K562 (cell line): ENCODE measurements around the gene LZTS3. TPM values are rescaled to one million over a fixed set of nuclear protein-coding genes. Genes with fewer than 3 reads are reported as not detected.

ENCODE experiments used
- BHLHE40 ChIP-seq: IDR thresholded peaks from 2 replicates; pipeline ENCODE4 v1.6.1; 2011; ENCODE audit warnings: low read length, improper control_type of control experiment
- ELF2 ChIP-seq: fragments of 250-450 bp; sonication (Bioruptor Pico); IDR thresholded peaks from 2 replicates; pipeline ENCODE4 v1.5.0; 2021; ENCODE audit warnings: mild to moderate bottlenecking
- ETV1 ChIP-seq: fragments of 450-650 bp; conservative IDR thresholded peaks from 2 replicates; pipeline ENCODE4 v1.6.1; 2016; ENCODE audit warnings: missing genetic modification characterization, control low read depth, low read depth, missing compliant biosample characterization
- HLTF ChIP-seq: fragments of 450-650 bp; IDR thresholded peaks from 2 replicates; pipeline ENCODE4 v1.6.1; 2016
- PHTF2 ChIP-seq: fragments of 250-450 bp; sonication (Bioruptor Pico); IDR thresholded peaks from 2 replicates; pipeline ENCODE4 v1.5.0; 2021; ENCODE audit warnings: mild to moderate bottlenecking
- RBBP5 ChIP-seq: fragments of 200-600 bp; sonication (generic); IDR thresholded peaks from 2 replicates; pipeline ENCODE4 v1.6.1; 2012; ENCODE audit warnings: borderline replicate concordance, mild to moderate bottlenecking, low read length, control low read depth, inconsistent platforms; ENCODE audit not compliant: insufficient read depth, poor library complexity, severe bottlenecking
- RBM34 ChIP-seq: fragments of 200-400 bp; formaldehyde crosslinking; IDR thresholded peaks from 2 replicates; pipeline ENCODE4 v1.6.1; 2018; ENCODE audit warnings: low read length, borderline replicate concordance; ENCODE audit not compliant: insufficient read depth
- RHOXF2B ChIP-seq: fragments of 250-450 bp; sonication (Bioruptor Pico); conservative IDR thresholded peaks from 2 replicates; pipeline ENCODE4 v1.5.1; 2021
- TEAD1 ChIP-seq, 2 experiments: fragments of 450-650 bp in 1 of 2; sonication (generic) in 1 of 2; formaldehyde crosslinking; IDR thresholded peaks; 2 replicates each; pipeline versions ENCODE4 v1.4.0 to v1.8.0; 2020 to 2022; ENCODE audit warnings: mild to moderate bottlenecking in 2 of 2, missing genetic modification reagents in 1 of 2
- ZBTB7A ChIP-seq: IDR thresholded peaks from 2 replicates; pipeline ENCODE4 v1.6.1; 2011; ENCODE audit warnings: low read depth, mild to moderate bottlenecking, low read length, moderate library complexity, borderline replicate concordance; ENCODE audit not compliant: control insufficient read depth
- ZNF3 ChIP-seq: fragments of 250-450 bp; sonication (Bioruptor Pico); IDR thresholded peaks from 2 replicates; pipeline ENCODE4 v1.5.0; 2021; ENCODE audit warnings: mild to moderate bottlenecking, moderate library complexity
- ZNF316 ChIP-seq: fragments of 450-650 bp; IDR thresholded peaks from 2 replicates; pipeline ENCODE4 v1.6.1; 2016
- ZNF586 ChIP-seq: fragments of 450-650 bp; formaldehyde crosslinking; conservative IDR thresholded peaks from 2 replicates; pipeline ENCODE4 v1.4.0; 2020; ENCODE audit warnings: mild to moderate bottlenecking, moderate library complexity
- ZNF695 ChIP-seq: fragments of 450-650 bp; formaldehyde crosslinking; IDR thresholded peaks from 2 replicates; pipeline ENCODE4 v1.4.0; 2020; ENCODE audit warnings: mild to moderate bottlenecking, moderate library complexity
- polyA plus RNA-seq, 8 experiments: library from polyadenylated mRNA; depleted of rRNA in 4 of 8; stranded (reverse) in 5 of 8; unstranded in 3 of 8; fragments of >200 nt; fragmentation: Nextera tagmentation in 2 of 8; fragmentation: Illumina TruSeq in 1 of 8; extraction: Ambion mirVana in 2 of 8; extraction: Trizol in 1 of 8; gene quantifications; 2 replicates each; pipeline versions ENCODE4 v1.2.1 to v1.2.3, GENCODE V29; 2011 to 2014; ENCODE audit warnings: inconsistent platforms in 1 of 8, missing spikeins in 1 of 8
- total RNA-seq, 7 experiments: library from RNA; depleted of rRNA in 6 of 7; stranded (reverse); fragments of >200 nt in 6 of 7; fragmentation: Illumina TruSeq in 2 of 7; extraction: Trizol in 2 of 7; gene quantifications; 2 replicates each; pipeline versions ENCODE4 v1.2.1 to v1.2.3, GENCODE V29; 2011 to 2021; ENCODE audit warnings: low replicate concordance in 1 of 7
- TF ChIP-seq, protein P1 (sequence below): fragments of 250-450 bp; sonication (Bioruptor Pico); IDR thresholded peaks from 2 replicates; pipeline ENCODE4 v1.8.0; 2021; ENCODE audit warnings: moderate library complexity, mild to moderate bottlenecking, inconsistent platforms
- TF ChIP-seq, protein P2 (sequence below): sonication (generic); formaldehyde crosslinking; IDR thresholded peaks from 2 replicates; pipeline ENCODE4 v1.8.0; 2023; ENCODE audit warnings: mild to moderate bottlenecking, missing genetic modification reagents
- TF ChIP-seq, protein P3 (sequence below): fragments of 250-450 bp; sonication (Bioruptor Pico); IDR thresholded peaks from 2 replicates; pipeline ENCODE4 v1.4.0; 2020
- TF ChIP-seq, protein P4 (sequence below): IDR thresholded peaks from 2 replicates; pipeline ENCODE4 v1.6.1; 2011; ENCODE audit not compliant: insufficient read length; ENCODE audit errors: extremely low read depth

Gene LZTS3
- total and polyA plus RNA-seq, 9 of the 15 experiments (the other 6 are each of a cell fraction or from before 2014, with no cell fraction given), result 0.07 to 2.9 (median 2.0) TPM

DNA sequence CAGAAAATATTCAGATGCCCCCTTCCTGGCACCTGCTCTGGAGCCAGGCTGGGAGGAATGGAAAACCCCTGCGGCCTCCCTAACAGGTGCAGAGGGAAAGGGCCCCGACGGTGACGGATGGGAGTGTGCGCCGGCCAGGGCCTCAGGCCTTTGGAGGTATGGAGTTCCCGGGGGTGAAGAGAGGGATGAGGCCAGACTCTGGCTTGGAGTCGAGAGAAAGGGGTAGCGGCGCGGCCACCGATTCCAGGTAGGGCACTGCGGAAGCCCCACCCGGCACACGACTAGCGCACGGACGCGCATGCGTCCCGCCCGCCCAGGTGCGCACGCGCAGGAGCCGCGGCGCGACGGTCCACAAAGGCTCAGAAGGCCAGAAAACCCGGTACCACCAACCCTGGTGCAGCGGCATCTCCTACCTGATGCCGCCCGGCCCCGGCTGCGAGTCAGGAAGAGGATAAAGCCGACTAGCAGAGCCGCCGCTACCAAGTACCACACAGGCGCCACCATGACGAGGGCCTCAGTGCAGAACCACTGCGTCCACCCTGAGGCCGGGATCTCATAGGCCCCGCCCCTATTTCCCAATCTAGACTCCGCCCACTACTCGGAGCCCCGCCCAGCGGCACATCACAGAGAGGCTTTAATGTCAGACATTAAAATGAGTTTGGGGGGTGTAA lies 30.9 kb upstream of the LZTS3 start, which contains the start of gene DDRGK1 (continued):
- TF ChIP-seq ZBTB7A, result no peak
- TF ChIP-seq ELF2, result peak; percentile 7; the same call in 1 of the 2 replicates
- peak; percentile 84 for TF ChIP-seq BHLHE40
- peak in 1 of 2 experiments; percentile 61; a peak in 1 of 4 replicates for TF ChIP-seq TEAD1 (CRISPR knock-in tag; IDR thresholded peaks at IDR 0.05)
- TF ChIP-seq HLTF, result no peak
- TF ChIP-seq PHTF2, result no peak
- TF ChIP-seq, protein P1, sequence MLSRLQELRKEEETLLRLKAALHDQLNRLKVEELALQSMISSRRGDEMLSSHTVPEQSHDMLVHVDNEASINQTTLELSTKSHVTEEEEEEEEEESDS (CRISPR knock-in tag), result no peak
- no peak for TF ChIP-seq ZNF3
- TF ChIP-seq ZNF586 (CRISPR knock-in tag), result no peak
- no peak for TF ChIP-seq RHOXF2B
- TF ChIP-seq ZNF695 (CRISPR knock-in tag), result no peak
- TF ChIP-seq RBBP5, result peak; percentile 76
- TF ChIP-seq ETV1 (tag), result no peak
- TF ChIP-seq, protein P2, sequence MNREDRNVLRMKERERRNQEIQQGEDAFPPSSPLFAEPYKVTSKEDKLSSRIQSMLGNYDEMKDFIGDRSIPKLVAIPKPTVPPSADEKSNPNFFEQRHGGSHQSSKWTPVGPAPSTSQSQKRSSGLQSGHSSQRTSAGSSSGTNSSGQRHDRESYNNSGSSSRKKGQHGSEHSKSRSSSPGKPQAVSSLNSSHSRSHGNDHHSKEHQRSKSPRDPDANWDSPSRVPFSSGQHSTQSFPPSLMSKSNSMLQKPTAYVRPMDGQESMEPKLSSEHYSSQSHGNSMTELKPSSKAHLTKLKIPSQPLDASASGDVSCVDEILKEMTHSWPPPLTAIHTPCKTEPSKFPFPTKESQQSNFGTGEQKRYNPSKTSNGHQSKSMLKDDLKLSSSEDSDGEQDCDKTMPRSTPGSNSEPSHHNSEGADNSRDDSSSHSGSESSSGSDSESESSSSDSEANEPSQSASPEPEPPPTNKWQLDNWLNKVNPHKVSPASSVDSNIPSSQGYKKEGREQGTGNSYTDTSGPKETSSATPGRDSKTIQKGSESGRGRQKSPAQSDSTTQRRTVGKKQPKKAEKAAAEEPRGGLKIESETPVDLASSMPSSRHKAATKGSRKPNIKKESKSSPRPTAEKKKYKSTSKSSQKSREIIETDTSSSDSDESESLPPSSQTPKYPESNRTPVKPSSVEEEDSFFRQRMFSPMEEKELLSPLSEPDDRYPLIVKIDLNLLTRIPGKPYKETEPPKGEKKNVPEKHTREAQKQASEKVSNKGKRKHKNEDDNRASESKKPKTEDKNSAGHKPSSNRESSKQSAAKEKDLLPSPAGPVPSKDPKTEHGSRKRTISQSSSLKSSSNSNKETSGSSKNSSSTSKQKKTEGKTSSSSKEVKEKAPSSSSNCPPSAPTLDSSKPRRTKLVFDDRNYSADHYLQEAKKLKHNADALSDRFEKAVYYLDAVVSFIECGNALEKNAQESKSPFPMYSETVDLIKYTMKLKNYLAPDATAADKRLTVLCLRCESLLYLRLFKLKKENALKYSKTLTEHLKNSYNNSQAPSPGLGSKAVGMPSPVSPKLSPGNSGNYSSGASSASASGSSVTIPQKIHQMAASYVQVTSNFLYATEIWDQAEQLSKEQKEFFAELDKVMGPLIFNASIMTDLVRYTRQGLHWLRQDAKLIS (CRISPR knock-in tag), result 0 out of 2 replicates have a peak, but pooled peaks have one; percentile 2
- TF ChIP-seq, protein P3, sequence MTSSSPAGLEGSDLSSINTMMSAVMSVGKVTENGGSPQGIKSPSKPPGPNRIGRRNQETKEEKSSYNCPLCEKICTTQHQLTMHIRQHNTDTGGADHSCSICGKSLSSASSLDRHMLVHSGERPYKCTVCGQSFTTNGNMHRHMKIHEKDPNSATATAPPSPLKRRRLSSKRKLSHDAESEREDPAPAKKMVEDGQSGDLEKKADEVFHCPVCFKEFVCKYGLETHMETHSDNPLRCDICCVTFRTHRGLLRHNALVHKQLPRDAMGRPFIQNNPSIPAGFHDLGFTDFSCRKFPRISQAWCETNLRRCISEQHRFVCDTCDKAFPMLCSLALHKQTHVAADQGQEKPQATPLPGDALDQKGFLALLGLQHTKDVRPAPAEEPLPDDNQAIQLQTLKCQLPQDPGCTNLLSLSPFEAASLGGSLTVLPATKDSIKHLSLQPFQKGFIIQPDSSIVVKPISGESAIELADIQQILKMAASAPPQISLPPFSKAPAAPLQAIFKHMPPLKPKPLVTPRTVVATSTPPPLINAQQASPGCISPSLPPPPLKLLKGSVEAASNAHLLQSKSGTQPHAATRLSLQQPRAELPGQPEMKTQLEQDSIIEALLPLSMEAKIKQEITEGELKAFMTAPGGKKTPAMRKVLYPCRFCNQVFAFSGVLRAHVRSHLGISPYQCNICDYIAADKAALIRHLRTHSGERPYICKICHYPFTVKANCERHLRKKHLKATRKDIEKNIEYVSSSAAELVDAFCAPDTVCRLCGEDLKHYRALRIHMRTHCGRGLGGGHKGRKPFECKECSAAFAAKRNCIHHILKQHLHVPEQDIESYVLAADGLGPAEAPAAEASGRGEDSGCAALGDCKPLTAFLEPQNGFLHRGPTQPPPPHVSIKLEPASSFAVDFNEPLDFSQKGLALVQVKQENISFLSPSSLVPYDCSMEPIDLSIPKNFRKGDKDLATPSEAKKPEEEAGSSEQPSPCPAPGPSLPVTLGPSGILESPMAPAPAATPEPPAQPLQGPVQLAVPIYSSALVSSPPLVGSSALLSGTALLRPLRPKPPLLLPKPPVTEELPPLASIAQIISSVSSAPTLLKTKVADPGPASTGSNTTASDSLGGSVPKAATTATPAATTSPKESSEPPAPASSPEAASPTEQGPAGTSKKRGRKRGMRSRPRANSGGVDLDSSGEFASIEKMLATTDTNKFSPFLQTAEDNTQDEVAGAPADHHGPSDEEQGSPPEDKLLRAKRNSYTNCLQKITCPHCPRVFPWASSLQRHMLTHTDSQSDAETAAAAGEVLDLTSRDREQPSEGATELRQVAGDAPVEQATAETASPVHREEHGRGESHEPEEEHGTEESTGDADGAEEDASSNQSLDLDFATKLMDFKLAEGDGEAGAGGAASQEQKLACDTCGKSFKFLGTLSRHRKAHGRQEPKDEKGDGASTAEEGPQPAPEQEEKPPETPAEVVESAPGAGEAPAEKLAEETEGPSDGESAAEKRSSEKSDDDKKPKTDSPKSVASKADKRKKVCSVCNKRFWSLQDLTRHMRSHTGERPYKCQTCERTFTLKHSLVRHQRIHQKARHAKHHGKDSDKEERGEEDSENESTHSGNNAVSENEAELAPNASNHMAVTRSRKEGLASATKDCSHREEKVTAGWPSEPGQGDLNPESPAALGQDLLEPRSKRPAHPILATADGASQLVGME, result no peak
- TF ChIP-seq RBM34, result no peak
- TF ChIP-seq, protein P4, sequence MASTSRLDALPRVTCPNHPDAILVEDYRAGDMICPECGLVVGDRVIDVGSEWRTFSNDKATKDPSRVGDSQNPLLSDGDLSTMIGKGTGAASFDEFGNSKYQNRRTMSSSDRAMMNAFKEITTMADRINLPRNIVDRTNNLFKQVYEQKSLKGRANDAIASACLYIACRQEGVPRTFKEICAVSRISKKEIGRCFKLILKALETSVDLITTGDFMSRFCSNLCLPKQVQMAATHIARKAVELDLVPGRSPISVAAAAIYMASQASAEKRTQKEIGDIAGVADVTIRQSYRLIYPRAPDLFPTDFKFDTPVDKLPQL, result no peak
- TF ChIP-seq ZNF316, result no peak
